Measurements from ENCODE around the gene IFNL2.
"Not testable (repeated sequence)": the region's sequence is repeated elsewhere in the genome, so short reads cannot be mapped to it uniquely, and the experiment has no call there.

The IFNL2 gene

DNA sequence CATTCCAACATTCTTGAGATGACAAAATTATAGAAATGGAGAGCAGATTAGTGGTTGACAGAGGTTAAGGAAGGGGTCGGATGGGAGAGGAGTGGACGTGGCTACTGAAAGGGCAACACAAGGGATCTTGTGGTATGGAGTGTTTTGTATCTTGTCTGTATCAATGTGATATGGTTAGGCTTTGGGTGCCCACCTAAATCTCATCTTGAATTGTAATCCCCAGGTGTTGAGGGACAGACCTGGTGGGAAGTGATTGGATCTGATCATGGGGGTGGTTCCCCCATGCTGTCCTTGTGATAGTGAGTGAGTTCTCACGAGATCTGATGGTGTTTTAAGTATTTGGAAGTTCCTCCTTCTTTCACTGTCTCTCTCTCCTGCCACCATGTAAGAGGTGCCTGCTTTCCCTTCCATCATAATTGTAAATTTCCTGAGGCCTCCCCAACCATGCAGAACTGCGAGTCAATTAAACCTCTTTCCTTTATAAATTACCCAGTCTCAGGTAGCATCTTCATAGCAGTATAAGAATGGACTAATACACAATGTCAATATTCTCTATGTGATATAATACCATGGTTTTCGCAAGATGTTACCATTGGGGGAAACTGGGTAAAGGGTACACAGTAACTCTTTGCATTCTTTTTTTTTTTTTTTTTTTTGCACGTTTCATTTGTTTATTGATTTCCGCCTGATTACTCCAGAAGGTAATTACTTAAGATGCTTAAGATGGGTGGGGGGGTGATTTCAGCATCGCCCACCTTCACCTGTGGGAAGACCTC lies 14.6 kb upstream of the IFNL2 start:
- DNase-seq: no peak

DNA sequence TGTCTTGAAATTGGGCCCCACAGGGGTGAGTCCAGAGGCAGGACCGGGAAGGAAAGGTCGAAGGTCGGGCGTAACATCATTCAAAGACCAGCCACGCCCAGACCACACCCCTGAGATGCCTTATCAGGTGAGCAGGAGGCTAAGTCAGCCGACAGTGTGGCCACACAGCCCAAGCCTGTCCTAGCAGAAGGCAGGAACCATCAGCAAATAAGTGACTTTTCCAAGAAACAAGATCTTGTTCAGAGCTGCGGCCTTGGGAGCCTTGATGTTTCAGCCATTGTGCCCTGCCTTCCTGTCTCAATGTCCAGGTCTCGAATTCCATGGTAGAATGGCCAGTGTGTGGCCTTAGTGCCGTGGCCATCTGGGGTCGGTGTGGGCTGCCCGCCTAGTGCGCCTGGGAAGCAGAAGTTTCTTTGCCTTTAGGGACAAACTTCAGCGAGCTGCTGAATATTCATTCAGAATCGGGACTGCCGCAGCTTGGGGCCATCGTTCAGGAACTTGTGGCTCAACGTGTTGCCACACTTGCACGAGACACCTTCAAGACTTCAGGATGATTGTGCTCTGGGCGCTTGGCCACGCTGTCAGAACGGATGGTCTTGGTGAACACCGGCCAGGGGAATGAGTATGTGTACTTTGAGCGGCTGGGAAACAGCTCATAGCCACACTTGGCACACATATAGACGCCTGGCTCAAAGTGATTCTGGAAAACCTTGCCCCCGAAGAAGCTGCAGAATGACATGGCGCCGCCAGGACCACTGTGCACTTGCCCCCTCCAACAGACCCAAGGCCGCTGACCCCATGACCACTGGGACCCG lies 13.5 kb upstream of the IFNL2 start:
- no peak for DNase-seq

DNA sequence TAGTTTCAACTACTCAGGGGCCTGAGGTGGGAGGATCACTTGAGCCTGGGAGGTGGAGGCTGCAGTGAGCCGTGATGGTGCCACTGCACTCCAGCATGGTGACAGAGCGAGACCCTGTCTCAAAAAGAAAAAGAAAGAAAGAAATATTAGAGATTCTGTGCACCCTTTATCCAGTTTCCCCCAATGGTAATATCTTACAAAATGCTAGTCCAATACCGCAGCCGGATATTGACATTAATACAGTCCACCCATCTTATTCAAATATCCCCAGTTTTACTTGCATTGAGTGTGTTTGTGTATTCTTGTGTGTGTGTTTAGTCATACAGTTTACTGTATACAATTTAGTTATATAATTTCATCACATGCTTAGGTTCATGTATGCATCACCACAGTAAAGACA lies 11.0 kb upstream of the IFNL2 start:
- no peak for DNase-seq

DNA sequence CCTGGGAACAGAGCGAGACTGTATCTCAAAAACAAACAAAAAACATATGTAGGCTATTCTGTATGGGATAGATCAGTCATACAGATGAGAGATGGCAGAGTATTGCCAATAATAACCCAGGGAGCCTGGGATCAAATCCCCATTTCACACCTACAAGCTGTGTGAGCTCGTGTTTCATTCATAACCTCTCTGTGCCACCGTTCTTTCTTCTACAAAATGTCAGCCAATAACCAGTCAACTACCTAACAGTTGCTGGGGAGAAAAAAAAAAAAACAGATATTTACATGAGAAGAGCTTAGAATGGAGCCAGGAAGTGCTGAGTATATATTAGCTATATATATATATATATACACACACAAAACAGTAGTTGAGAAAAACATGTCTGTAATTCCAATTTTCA lies 6.5 kb upstream of the IFNL2 start:
- no peak for DNase-seq

GRCh38 chr19:39262496-39262895 lies 5.7 kb upstream of the IFNL2 start:
- DNase-seq: no peak

DNA sequence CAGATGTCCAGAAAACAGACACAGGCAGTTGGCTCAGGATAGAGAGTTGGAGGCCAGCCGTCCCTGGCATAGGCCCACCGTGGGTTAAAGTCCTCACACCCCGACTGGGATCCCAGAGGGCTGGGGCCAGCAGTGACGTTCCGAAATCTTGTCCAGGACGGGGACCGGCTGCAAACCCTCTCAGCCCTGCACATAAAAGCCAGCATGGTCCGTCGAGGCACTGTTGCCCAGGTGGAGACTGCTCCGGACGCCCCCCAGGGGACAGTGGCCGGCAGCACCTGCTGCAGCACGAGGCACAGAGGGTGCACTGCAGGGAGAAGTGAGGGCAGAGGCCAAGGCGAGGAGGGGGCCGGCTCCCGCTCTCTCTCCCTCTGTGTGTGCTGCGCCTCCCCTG lies 4.3 kb upstream of the IFNL2 start:
- DNase-seq: no peak

- DNase-seq: no peak
Measured at GRCh38 chr19:39264306-39265290, 3.6 kb upstream of the IFNL2 start.

GRCh38 chr19:39265321-39265916 lies 2.8 kb upstream of the IFNL2 start:
- no peak for DNase-seq

- DNase-seq: not testable (repeated sequence)
Measured at GRCh38 chr19:39268531-39269223, 481 bp downstream of the IFNL2 start.

DNA sequence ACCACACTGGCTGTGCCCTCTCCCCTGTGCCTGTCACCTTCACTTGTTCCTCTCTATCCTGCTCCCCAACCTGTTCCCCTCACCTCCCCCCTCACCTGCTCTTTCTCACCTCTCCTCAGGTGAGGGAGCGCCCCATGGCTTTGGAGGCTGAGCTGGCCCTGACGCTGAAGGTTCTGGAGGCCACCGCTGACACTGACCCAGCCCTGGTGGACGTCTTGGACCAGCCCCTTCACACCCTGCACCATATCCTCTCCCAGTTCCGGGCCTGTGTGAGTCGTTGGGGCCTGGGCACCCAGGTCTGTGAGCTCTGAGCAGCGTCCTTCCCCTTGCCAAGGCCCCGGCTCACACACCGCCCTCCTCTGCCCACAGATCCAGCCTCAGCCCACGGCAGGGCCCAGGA lies 1.2 kb downstream of the IFNL2 start:
- not testable (repeated sequence) for DNase-seq

GRCh38 chr19:39270036-39270871 lies 2.1 kb downstream of the IFNL2 start:
- no peak for DNase-seq

DNA sequence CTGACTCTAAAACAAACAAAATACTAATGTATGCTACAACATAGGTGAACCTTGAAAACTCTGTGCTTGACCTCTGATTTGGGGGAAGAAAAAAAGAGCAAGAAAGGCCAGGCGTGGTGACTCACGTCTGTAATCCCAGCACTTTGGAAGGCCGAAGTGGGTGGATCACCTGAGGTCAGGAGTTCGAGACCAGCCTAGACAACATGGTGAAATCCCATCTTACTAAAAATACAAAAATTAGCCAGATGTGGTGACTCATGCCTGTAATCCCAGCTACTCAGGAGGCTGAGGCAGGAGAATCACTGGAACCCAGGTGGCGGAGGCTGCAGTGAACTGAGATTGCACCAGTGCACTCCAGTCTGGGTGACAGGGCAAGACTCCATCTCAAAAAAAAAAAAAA lies 5.7 kb downstream of the IFNL2 start:
- not testable (repeated sequence) for DNase-seq

DNA sequence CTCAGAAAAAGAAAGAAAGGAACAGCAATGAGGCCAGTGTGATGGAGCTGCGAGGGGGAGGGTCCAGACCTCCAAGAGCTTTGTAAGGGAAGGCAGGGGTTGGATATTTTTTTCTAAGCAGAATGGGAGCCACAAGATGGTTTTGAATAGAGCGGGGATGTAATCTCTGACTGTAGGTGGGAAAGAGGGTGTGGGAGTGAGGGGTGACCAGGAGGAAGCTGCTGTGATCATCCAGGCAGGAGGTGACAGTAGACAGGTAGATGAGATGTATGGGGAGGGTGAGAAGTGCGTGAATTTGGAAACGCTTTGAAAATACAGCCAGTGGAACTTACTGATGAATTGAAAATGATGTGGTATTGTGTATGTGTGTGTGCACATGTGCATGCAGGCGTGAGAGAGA lies 7.4 kb downstream of the IFNL2 start:
- no peak for DNase-seq

DNA sequence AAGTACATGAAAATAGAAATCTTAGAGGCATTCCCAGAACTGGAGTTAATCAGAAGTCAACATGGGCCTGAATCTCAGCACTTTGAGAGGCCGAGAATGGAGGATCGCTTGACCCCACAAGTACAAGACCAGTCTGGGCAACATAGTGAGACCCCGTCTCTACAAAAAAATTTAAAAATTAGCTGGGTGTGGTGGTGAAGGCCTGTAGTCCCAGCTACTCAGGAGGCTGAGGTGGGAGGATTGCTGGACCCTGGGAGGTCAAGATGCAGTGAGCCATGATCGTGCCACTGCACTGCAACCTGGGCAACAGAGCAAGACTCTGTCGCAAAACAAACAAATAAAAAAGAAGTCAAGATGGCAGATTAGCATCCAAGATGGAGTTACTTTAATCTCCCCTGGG lies 8.5 kb downstream of the IFNL2 start:
- no peak for DNase-seq

GRCh38 chr19:39277598-39277997 lies 9.4 kb downstream of the IFNL2 start:
- DNase-seq: no peak

DNA sequence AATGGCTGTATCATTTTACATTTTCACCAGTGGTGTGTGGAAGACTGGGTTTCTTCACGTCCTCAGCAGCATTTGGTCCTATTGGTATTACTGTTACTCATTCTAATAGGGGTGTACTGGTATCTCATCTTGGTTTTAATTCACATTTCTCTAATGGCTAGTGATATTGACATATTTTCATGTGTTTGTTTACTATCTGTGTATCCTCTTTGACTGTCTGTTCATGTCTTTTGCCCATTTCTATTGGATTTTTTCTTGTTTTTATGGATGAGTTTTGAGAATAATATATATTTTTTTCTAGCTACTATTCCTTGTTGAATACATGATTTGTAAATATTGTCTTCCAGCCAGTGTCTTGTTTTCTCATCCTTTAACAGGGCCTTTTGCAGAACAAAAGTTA lies 13.8 kb downstream of the IFNL2 start:
- DNase-seq: no peak

DNA sequence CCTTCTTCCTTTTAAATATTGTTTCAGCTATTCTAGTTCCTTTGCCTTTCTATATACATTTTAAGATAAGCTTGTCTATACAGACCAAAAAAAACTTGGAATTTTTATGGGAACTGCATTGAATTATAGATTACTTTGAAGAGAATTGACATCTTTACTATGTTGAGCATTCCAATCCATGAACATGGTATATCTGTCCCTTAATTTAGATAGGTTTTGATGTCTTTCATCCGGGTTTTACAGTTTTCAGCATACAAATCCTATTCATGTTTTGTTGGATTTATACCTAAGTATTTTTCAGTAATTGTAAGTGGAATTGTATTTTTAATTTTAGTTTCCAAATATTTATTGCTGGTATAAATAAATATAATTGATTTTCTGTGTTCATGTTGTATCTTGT lies 15.8 kb downstream of the IFNL2 start:
- no peak for DNase-seq

DNA sequence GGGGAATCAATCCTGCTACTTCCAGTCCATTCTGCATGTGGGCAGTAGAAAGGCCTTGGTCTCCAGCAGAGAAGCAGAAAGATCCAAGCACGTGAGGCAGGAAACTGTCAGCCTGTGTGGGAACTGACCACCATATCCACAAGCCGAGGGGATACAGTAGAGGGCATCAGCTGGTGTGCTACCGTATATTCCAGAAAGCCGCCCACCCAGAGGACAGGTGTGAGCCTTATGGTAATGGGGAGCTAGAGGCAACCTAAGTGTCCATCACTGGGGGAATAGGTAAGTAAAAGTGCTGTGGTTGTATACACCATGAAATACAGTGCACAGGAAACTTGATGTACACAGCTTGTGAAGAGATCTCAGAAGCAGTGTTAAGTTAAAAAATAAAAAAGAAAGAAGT lies 25.2 kb downstream of the IFNL2 start:
- DNase-seq: no peak

GRCh38 chr19:39296055-39296645 lies 28.0 kb downstream of the IFNL2 start, which contains the start of gene IFNL1:
Gene IFNL1 (plus strand): TSS chr19:39296407. CDS start chr19:39296422, 15 bp downstream.
- no peak for DNase-seq

- no peak for DNase-seq
Measured at GRCh38 chr19:39296906-39297305, 28.7 kb downstream of the IFNL2 start.
